Tibial artery (tissue), 4 donors: ENCODE data around the gene EPG5.

Experiments used
- DNase-seq, 2 donors: peaks; one replicate each; pipeline ENCODE4 v3.0.0-alpha.2; 2019
- H3K27ac ChIP-seq, 2 donors: fragments of 200-600 bp; sonication (generic) in 1 of 2; 1 replicate in 1 of 2; 2 replicates in 1 of 2; pipeline ENCODE4 v1.5.1; 2018 to 2019; ENCODE audit warnings: mild to moderate bottlenecking in 1 of 2
- H3K27me3 ChIP-seq, 2 donors: fragments of 200-600 bp; sonication (generic) in 1 of 2; one replicate each; pipeline versions ENCODE4 v1.5.1 to v1.6.0; 2016 to 2019
- H3K36me3 ChIP-seq, 3 donors: fragments of 200-600 bp; sonication (generic) in 2 of 3; one replicate each; pipeline ENCODE4 v1.5.1; 2016 to 2019; ENCODE audit warnings: mild to moderate bottlenecking in 2 of 3
- H3K4me1 ChIP-seq, 4 donors: fragments of 200-600 bp; sonication (generic) in 2 of 4; 1 replicate in 3 of 4; 2 replicates in 1 of 4; pipeline ENCODE4 v1.5.1; 2016 to 2019
- H3K4me3 ChIP-seq, 2 donors: fragments of 200-600 bp; sonication (generic) in 1 of 2; 1 replicate in 1 of 2; 2 replicates in 1 of 2; pipeline ENCODE4 v1.5.1; 2018 to 2019; ENCODE audit warnings: mild to moderate bottlenecking in 2 of 2
- H3K9me3 ChIP-seq, 3 donors: fragments of 200-600 bp; sonication (generic) in 1 of 3; one replicate each; pipeline ENCODE4 v1.5.1; 2016 to 2019
- CTCF ChIP-seq, 2 experiments: fragments of 200-600 bp in 1 of 2; fragments of 450-650 bp in 1 of 2; IDR thresholded peaks; one replicate each; pipeline ENCODE4 v1.5.1; 2017 to 2019; ENCODE audit warnings: antibody characterized with exemption in 2 of 2, mild to moderate bottlenecking in 1 of 2, moderate library complexity in 1 of 2
- intact Hi-C: fragments of 100-400 bp; cut with DNase I; formaldehyde crosslinking; loops from one replicate; pipeline ENCODE4 v1.15.0; 2023; ENCODE audit warnings: low total_unique reads

EPG5 gene

GRCh38 chr18:45864081-45864480 is 103.0 kb downstream of the EPG5 start:
- no peak for TF ChIP-seq CTCF (IDR thresholded peaks at IDR 0.05)
- intact Hi-C loops, result no loop called here
- H3K36me3 ChIP-seq, result peaks cover 59 to 82% (median 79%) of the 10 kb centered on the region in 3 donors
- H3K9me3 ChIP-seq, result no peaks in the 10 kb centered on the region
- no peak for DNase-seq
- H3K4me3 ChIP-seq, result no peak overlapping the region
- H3K27me3 ChIP-seq, result no peaks in the 10 kb centered on the region
- no peaks in the 10 kb centered on the region for H3K4me1 ChIP-seq
- H3K27ac ChIP-seq, result no peak overlapping the region

DNA sequence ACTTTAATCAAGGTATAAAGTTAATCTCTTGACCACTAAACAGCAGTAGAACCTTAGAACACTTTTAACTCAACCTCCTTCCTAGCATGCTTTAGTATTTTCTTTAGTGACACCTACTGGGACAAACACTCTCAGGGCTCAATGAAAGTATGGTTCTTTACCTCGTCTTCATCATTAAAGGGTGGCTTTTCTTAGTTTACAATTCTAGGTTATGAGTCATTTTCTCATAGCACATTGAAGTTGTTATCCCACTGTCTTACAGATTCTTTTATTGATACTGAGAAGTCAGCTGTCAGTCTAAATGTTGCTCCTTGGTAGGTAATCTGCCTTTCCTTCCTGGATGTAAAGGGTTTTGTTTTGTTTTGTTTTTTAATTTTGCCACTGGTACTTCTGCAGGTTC is 103.7 kb downstream of the EPG5 start:
- H3K27ac ChIP-seq, result no peak overlapping the region
- no peaks in the 10 kb centered on the region for H3K27me3 ChIP-seq
- H3K4me3 ChIP-seq, result no peak overlapping the region
- intact Hi-C loops, result no loop called here
- no peak for TF ChIP-seq CTCF (IDR thresholded peaks at IDR 0.05)
- no peaks in the 10 kb centered on the region for H3K4me1 ChIP-seq
- no peaks in the 10 kb centered on the region for H3K9me3 ChIP-seq
- H3K36me3 ChIP-seq, result peaks cover 65 to 88% (median 85%) of the 10 kb centered on the region in 3 donors
- no peak for DNase-seq

- no peak for DNase-seq
- intact Hi-C loops, result no loop called here
- Histone ChIP-seq H3K36me3 (peaks cover 74 to 93% (median 88%) of the 10 kb centered on the region in 3 donors), H3K27ac (no peak overlapping the region), H3K27me3 (no peaks in the 10 kb centered on the region), H3K4me3 (no peak overlapping the region), H3K9me3 (no peaks in the 10 kb centered on the region), H3K4me1 (no peaks in the 10 kb centered on the region)
- no peak for TF ChIP-seq CTCF (IDR thresholded peaks at IDR 0.05)
Observed at GRCh38 chr18:45861926-45862325, 105.2 kb downstream of the EPG5 start.

DNA sequence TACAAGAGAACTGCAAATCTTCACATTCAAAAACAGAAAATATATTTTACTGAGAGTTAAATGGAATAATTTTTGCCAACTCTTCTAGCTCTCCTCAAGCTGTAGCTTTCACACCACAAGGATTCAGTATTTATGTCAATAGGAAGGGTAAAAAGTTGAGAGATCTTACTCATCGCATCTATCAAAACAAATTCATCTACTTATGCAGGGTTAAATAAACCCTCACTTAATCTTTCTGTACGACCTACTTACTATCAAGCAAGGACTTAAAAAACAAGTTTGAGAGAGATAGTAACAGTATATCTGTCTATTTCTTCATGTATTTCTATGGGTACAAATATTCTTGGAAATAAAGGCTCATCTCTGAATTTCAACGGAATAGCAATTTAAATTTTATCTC is 106.2 kb downstream of the EPG5 start:
- intact Hi-C loops, result no loop called here
- DNase-seq, result no peak

GRCh38 chr18:45860492-45860891 is 106.6 kb downstream of the EPG5 start:
- intact Hi-C loops, result no loop called here
- H3K4me3 ChIP-seq, result no peak overlapping the region
- no peaks in the 10 kb centered on the region for H3K9me3 ChIP-seq
- no peaks in the 10 kb centered on the region for H3K27me3 ChIP-seq
- TF ChIP-seq CTCF (IDR thresholded peaks at IDR 0.05), result no peak
- H3K27ac ChIP-seq, result no peak overlapping the region
- DNase-seq, result no peak
- H3K4me1 ChIP-seq, result no peaks in the 10 kb centered on the region
- H3K36me3 ChIP-seq, result peaks cover 66 to 93% (median 86%) of the 10 kb centered on the region in 3 donors

More for the DNA sequence above, 106.2 kb downstream of the EPG5 start:
- H3K27me3 ChIP-seq, result no peaks in the 10 kb centered on the region
- no peak overlapping the region for H3K27ac ChIP-seq
- TF ChIP-seq CTCF (IDR thresholded peaks at IDR 0.05), result no peak
- H3K36me3 ChIP-seq, result peaks cover 68 to 93% (median 86%) of the 10 kb centered on the region in 3 donors
- H3K4me1 ChIP-seq, result no peaks in the 10 kb centered on the region
- no peaks in the 10 kb centered on the region for H3K9me3 ChIP-seq
- H3K4me3 ChIP-seq, result no peak overlapping the region

DNA sequence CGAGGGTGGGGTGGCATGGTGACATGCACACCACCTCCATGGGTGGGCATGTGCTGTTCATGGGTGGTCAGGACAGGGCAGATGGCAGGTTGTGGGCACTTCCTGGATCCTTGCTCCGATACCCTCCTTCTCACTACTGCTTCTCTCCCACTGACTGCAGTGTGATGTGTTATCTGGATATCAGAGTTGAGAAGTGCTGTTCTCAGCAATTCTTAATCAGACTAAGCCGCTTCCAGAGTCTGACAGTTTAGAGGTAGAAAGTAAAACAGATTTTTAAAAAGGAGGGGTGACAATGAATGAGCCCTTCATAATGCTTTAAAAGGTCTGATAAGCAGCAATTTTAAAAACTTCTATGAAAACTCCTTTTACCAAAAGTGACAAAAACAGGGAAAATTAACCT is 107.8 kb downstream of the EPG5 start:
- no peak for TF ChIP-seq CTCF (IDR thresholded peaks at IDR 0.05)
- peaks cover 65 to 93% (median 86%) of the 10 kb centered on the region in 3 donors for H3K36me3 ChIP-seq
- DNase-seq, result no peak
- H3K27ac ChIP-seq, result no peak overlapping the region
- H3K9me3 ChIP-seq, result no peaks in the 10 kb centered on the region
- H3K27me3 ChIP-seq, result no peaks in the 10 kb centered on the region
- no peaks in the 10 kb centered on the region for H3K4me1 ChIP-seq
- intact Hi-C loops, result no loop called here
- H3K4me3 ChIP-seq, result no peak overlapping the region
